ENCODE data around the gene CLEC11A.
A peak's percentile ranks its signal among the peaks of the same experiment; 100 is the strongest.

CLEC11A gene, protein sequence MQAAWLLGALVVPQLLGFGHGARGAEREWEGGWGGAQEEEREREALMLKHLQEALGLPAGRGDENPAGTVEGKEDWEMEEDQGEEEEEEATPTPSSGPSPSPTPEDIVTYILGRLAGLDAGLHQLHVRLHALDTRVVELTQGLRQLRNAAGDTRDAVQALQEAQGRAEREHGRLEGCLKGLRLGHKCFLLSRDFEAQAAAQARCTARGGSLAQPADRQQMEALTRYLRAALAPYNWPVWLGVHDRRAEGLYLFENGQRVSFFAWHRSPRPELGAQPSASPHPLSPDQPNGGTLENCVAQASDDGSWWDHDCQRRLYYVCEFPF

DNA sequence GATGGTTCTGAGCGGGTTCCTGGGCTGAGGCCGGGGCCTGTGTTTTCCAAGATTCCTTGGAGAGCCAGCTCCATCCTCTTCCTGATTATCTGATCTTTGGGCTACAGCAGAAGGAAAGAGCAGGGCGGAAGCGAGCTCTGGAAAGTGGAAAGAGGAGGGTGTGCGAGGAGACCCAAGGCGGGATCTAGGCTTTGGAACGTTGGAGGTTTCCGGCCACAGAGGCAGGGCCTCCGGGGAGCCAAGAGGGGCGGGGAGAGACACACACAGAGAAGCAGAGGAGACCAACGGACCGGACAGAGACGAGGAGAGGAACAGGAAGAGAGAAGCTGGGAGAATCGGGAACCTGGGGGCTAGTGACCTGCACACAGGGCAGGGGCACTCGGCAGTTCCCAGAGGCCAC is at the start of gene CLEC11A:
Gene CLEC11A (plus strand): TSS at position 296 of the 400 bp plus-strand sequence. CDS start 162 bp downstream, outside the sequence.
- no peak for DNase-seq

DNA sequence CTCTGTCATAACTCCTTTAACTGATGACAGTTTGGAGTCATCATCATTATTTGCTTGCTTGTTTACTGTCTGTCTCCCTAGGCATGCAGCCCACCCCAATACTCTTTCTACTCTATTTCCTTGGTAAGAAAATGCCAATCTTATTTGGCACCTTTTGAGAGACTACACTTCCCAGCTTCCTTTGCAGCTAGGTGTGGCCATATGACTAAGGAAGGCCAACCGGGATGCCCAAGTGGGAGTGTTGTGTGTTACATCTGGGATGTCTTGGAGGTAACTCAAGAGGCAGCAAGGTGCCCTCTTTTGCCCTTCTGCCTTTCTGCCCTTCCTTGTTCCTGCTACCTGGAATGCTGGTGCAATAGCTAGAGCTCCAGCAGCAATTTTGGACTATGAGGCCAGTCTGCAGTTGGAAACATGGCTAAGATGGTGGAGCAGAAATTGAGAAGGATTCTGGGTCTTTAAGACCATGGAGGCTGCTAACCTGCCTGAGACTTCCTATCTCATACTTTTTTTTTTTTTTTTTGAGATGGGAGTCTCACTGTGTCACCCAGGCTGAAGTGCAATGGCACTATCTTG is 46.5 kb upstream of the CLEC11A start:
- DNase-seq: no peak

DNA sequence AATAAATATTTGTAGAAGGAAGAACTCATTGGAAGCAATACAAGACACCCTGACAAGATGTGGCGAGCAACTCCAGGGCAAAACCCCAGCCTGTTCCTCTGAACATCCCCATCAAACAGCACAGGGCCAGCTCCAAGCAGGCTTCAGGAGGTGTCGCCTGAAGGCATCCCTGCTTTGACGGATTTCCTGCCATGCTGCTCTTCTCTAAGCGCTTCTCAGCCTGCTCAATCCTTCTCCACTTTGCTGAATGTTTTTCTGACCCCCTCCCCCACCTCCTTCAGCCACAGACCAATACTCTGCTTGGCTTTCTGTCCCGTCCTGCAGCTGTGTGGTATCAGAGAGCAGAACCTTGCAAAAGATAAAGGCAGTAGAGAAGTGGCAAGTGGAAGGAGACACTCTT is 45.5 kb upstream of the CLEC11A start:
- no peak for DNase-seq

DNA sequence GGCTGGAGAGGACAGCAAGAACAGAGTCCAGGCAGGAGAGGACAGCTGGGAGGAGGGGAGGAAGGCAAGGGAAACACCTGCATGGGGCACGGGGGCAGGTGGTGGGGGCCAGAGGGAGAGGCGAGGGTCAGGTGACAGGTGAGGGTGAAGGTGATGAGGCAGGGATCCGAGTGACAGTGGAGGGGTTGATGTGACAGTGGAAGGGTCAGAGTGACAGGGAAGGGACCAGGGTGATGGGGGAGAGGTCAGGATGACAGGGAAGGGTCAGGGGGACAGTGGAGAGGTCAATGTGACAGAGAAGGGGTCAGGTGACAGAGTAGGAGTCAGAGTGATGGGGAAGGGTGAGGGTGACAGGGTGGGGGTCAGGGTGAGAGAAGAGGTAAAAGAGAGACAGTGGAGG is 44.8 kb upstream of the CLEC11A start:
- no peak for DNase-seq

DNA sequence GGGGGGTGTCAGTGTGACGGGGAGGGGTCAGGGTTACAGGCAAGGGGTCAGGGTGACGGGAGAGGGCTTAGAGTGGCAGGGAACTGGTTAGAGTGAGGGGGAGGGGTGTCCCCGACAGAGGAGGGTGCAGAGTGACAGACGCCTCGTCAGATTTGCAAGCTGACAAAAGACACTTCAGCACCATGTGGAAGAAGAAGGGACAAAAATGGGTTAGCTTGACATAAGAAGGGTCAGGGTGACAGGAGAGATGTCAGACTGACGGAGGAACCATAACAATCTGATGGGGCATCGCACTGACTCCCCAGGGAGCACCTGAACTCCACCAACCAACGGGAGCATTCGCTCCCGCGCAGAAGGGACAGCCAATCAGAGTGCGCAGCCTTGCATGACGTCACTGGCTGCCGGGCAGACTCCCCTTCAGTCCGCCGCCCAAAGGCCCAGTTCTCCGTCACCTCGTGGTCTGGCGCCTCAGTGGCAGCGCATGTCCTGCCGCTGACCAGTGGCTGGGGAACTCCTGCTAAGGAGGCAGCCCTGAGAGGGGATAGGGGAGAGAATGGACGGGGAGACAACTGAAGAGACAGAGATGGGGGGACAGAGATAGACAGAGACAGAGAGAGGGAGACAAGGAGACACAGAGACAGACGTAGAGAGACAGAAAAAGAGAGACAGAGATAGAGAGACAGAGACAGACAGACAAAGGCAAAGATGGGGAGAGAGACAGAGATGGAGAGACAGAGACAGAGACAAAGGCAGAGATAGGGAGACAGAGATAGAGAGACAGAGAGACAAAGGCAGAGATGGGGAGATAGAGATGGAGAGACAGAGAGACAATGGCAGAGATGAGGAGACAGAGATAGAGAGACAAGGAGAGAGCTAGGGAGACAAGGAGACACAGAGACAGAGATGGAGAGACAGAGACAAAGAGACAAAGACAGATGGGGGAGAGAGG is 43.7 kb upstream of the CLEC11A start:
- DNase-seq: peak; percentile 58

DNA sequence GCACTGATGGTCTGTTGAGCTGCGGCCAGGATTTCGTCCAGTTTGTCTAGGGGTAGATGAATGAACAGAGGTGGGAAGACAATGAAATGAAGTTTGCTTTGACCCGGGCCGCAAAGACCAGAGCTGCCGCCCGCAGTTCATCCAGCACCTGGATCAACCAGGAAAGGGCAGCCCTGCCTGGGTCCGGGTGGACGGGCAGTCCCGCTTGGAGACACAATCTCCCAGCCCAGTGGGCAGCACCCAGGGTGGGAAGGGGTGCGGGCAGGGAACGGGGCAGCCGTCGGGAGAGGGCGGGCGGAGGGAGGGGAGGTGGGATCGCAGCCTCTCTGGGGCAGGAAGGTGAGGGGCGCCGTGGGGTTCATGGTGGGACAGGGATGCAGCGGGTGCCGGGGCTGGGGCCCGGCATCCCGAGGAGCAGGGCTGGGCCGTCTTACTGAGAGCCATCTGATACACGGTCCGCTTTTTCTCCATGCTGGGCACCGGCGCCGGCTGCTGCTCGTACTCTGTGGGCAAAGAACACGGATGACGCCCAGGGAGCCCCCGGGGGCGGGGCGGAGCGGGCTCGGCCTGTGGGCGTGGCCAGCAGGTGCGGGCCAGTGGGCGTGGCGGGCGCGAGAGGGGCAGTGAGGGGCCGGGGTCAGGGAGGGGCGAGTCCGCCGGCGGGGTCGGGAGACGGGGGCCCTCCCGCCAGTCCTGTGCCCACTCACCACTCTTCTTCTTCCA is 36.7 kb upstream of the CLEC11A start:
- DNase-seq: no peak

DNA sequence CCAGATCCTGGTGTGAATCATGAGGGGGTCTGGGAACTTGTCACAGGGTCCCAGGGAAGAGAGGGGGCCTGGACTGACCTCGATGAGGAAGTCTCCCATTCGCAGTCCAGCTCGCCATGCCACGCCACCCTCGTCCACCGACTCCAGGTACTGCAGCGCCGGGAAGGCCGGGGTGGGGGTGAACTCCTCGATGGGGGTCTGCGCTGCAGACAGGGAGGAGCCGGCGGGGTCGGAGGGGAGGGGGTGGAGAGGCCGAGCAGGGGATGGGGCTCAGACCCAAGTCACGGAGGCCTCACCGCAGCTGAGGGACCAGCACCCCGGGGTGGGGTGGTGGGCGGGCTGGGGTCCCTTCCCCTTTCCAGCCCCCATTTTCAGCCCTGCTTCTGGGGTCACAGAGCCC is 34.4 kb upstream of the CLEC11A start:
- DNase-seq: no peak

DNA sequence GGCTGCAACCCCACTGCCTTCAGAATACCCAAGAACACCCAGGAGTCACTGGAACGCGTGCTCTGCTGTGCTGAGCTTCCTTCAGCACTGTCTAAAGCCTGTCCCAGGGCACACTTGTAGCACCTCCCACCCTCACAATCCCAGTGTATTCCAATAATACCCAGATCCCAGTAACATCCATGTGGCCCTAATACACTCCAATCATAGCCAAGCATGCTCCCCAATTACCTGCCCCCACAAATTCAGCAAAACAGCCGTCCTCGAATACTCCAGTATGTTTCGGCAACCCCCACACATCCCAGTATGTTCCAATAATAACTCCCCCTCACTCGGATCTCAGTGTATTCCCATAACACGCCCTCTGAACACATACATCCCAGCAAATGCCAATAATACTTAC is 32.7 kb upstream of the CLEC11A start:
- no peak for DNase-seq

DNA sequence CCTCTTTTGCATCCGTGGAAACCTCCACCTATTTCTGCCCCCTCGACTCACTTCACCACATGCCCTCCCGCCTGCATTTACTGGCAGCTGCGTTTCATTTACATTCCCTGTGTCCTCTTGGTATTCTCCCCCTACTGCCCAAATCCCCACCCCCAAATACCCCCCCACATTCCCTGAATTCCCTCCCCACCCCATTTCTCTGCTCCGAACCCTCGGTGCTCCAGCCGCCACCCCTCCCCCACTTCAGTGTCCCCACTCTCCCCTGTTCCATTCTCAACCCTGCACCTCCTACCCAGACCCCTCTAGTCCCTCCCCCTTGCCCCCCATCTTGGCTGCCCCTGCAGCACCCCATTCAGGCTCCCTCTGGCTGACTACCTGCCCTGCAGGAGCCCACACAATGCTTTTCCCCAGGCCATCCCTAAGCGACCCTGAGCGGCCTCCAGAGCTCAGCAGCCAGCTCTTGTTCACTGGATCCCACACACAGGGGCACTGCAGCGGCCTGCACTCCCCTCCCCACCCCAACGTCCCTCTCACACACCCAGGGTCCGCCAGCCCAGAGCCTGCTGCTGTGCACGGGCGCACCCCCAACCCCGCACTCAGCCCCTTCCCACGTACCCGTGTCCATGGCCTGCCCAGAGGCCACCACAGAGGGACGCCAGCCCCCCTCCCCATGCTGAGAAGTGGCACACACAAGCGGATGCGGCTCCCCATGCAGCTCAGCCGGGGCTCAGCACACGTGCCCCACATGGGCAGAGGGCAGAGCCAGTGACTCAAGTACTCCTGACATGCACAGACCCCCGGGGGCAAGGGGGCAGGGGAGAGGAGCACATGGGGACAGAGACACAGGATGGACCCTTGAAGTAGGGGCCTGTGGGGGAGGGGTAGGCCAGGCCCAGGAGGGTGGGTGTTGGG is 29.8 kb upstream of the CLEC11A start:
- DNase-seq: no peak

DNA sequence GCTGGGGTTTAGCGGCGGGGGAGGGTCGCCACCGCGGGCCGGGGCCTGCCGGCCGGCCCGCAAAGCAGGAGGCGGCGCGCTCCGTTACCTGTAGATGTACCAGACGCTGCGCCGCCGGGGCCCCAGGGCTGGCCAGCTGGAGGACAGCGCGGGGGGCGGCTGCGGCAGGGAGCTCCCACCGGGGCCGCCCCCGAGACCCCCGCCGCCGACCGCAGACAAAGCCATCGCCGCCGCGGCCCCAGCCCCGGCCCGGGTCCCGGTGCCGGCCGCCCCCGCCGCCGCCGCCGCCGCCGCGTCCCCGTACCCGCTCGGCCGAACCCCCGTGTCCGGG is 28.4 kb upstream of the CLEC11A start:
- DNase-seq: no peak

DNA sequence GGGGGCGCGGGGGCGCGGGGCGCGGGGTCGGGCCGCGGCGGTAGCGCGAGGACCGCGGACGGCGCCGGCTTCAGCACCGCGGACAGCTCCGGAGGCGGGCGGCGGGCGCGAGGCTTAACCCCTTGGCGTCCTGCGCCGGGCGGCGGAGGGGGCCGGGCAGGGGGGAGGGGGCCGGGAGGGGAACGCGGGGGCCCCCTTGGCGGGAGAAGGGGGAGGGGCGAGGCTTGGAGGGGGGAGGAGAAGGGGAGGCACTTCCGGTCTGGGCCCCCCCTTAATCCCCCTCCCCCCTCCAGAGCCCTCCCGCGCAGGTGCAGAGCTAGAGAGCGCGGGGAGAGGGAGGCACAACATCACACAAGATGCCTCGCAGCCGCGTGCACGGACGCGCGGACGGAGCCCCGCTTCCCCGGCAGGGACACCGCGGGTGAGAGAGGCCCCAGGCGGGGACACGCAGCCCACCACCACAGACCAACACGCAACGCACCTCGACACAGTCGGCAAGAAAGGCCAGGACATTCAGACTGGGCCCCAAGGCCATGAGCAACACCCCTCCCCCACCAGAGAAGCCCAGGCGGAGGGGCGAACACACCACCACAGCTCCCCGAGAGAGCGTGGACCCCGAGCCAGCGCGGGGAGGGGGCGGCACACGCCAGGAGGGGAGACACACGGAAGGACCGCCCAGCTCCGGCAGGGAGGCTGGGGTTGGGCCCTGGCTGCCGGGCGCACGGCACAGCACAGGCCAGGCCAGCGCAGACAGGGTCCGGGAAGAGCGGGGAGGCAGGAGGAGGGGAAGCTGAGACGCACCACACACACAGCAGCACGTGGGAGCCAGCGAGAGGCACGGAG is 27.7 kb upstream of the CLEC11A start:
- no peak for DNase-seq

DNA sequence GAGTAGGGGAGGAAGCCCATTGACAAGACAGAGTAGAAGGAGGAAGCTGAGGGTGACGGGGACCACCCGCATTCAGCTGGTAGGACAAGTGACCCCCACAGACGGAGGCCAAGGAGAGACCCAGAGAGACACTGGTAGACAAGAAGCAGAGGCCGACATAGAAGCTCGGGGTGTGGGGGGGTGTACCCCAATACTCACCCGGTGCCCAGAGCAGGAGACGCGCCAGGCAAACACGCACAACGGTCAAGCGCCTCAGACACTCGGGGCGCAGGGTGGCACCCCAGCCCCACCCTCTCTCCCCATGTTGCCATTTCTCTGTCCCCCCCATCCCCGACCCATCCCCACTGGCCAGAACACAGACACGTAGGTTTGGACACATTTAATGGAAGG is 27.1 kb upstream of the CLEC11A start:
- DNase-seq: no peak

DNA sequence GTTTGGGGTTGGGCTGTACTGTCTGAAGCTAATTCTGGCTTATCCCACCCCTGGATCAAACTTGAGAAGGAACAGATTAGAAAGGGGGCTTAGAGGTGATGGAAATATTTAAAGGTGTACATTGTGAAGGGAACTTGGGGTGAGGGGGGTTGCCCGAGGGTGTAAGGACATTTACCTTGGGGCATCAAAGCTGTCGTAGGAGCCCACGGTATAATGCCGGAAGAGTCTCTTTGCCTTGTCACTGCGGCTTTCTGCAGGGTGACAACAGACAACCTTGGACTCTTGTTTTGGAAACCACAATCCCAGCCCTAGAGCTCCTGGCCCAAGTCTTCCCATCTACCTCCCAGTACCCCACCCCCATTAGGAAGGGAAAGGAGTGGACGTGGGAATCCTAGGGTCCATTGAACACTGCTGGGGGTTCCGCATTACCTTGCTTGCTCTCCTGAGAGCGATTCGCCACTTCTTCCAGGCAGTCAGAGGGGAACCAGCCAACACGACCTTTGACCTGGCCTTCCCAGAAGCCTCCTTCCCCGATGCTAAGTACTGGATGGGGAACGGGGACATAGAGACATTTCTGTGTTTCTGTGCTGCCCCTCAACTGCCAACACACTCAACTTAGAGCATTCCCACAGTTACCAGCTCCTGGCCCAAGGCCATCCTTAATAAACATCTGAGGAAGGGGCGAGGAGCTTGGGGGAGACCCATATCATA is 25.6 kb upstream of the CLEC11A start:
- DNase-seq: no peak

DNA sequence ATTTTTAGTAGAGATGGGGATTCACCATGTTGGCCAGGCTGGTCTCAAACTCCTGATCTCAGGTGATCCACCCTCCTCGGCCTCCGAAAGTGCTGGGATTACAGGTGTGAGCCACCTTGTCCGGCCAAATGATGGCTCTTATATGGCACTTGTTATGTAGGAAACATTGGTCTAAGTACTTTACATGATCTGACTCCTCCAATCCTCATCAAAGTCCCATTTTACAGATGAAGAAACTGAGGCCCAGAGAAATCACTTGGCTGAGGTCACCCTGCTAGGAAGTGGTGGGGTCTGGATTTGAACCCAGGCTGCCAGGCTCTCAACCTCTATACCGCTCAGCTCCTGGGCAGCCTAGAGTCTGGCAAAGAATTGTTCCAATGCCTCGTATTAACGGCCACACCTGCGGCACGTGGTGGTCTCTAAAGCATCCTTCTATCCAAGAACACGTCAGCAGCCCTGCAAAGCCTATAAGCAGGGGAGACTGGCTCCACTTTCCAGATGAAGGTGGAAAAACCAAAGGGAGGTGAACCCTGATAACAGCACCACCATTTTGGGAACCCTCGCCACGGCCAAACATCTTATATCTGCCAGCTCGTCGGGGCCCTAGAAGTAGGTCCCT is 21.7 kb upstream of the CLEC11A start:
- no peak for DNase-seq

DNA sequence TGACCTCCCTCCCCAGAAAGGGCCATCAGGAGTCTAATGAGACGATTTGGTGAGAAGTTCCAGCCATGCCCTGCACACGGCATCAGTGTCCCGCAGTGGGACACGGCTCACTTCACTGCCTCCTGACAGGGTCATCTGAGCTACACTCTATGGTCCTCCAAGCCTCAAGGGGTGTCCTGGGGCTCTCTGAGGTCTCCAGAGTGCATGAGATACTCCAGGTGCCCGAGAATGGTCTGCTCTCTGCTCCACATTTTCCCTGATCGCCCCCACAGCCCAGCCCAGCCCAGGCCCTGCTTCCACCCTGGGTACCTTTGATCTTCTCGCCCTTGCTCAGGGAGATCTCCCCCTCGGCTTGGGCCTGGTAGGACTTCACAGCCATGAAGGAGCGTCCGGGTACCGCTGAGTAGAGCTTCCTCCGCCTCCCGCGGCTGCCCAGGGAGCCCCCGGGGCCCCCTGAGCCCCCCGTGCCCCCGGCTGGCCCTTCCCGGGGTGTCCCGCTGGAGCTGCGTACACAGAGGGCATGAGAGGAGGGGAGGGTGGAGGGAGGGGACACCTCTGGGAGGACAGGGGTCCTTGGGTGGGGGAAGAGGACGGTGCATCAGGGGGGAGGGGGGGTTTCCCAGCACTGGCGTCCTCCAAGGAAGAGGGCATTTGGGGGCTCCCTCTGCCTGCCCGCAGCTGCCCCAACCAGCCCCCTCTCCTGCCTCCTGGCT is 20.9 kb upstream of the CLEC11A start:
- DNase-seq: no peak

DNA sequence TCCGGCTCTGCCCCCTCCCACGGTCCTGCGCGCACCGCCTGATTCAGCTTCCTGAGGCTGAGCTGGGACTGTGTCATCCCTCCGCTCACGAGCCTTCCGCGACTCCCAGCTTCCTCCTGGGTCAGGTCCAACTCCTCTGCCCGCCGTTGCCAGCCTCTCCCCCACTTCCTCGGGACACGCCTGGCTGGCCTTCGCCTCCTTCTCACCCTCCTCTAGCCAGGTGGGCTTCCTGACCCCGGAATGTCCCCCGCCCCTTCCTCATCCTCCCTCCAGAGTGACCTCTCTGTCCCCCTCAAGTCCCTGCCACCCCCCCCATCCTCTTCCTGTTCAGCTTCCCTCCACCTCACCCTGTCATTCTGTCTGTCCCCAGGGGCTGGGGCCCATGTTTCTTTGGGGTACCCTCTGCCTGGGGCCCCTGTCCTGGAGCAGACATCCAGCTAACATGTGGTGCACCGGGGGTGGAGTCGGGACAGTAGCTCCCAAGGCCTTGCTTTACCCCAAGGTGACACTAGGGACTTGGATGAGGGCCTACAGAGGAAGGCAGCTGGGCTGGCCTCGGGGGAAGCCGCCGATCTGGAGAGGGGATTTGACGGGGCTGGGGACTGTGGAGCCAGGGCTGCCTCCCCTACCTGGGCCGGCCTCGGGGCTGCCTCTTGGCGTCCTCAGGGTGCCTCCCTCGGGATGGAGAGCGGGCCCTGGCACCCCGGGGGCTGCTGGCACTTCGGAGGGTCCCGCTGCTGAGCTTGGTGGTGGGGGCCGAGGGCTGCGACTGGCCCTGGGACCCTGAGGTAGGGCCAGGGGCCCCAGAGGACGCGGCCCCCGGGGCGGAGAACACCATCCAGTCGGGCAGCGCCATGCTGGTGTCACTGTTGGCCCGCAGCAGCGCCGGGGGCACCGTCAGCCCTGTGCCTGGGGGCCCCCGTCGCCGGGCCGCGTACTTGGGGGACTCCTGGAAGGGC is 20.0 kb upstream of the CLEC11A start:
- DNase-seq: no peak

DNA sequence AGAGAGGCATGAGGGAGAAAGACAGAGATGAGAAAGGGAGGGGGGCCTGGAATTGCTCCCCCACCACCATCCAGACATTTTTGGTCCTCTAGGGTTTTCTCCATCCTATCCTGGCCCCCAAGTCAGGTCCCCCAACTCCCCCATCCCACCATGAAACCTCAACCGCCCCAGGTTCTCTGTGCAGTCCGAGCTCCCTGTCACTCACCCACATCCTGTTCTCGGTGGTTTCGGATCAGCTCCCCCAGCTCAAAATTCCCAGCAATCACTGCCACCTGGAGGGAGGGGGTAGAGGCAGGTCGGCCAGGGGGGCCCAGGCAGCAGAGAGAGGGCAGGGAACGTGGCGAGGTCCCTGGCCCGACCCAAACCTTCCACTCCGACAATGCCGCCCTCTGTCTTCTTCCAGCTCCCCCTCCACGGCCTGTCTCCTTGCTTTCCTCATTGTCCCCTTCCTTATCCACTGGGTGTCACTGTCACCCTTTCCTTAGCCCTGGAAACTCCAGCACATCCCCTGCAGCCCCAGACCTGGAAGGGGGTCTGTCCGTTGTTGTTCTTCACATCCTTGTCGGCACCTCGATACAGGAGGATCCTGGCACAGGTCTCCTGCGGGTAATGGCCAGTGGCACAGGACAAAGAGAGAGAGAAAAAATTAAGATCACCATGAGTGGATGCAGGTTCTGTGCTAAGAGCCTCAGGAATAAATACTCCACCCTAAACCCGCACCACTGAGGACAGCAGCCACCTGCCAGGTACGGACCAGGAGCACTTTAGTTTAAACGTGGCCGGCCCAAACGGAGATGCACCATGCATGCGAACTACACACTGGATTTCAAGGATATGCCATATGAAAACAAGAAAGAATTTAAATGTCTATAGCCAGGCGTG is 19.0 kb upstream of the CLEC11A start:
- no peak for DNase-seq
